AG08395 (cell line): Measurements from ENCODE around the gene SMC1B.
"Not testable (repeated sequence)": the region's sequence is repeated elsewhere in the genome, so short reads cannot be mapped to it uniquely, and the experiment has no call there.

Experiments used
- DNase-seq: peaks from one replicate; pipeline ENCODE4 v3.0.0; 2012; ENCODE audit warnings: mixed read lengths, low spot score

The SMC1B gene

GRCh38 chr22:45421349-45422055 is 8.1 kb upstream of the SMC1B start:
- DNase-seq = no peak

GRCh38 chr22:45420539-45420938 is 7.1 kb upstream of the SMC1B start:
- no peak for DNase-seq

GRCh38 chr22:45420011-45420410 is 6.6 kb upstream of the SMC1B start:
- no peak for DNase-seq

- DNase-seq = no peak
Measured at GRCh38 chr22:45418770-45419138, 5.4 kb upstream of the SMC1B start.

DNA sequence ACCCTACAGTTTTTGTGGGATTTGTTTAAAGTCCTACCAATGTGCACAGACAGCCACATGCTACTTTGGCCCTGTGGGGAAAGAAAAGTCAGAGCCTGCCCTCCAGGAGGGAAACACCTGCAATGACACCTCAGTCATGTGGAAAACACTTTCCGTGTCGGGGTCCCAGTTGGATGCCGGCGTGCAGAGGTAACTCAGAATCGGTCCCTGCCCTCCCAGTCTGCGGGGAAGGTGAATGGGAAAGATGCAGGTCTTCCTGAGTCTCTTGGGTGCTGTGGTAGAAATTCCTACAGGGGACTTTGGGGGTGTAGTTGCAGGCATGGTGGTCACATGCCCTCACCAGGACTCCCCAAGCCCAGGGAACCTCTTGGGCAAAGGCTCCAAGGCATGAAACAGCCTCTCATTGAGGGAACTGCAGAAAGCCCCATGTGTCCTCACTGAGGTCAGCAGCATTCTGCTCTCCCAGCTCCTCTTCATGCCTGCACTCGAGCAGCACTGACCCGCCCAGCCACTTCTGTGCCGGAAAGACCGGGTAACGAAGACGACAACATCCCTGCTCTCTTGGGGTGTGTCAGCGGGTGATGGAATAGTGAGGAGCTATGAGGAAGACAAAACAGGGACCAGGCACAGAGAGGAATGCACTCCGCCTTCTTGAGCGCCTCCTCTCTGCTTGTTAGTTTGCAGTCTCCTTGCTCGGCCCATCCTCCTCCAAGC is 4.8 kb upstream of the SMC1B start:
- DNase-seq = no peak

- no peak for DNase-seq
Measured at GRCh38 chr22:45413013-45413367, 409 bp downstream of the SMC1B start.

DNA sequence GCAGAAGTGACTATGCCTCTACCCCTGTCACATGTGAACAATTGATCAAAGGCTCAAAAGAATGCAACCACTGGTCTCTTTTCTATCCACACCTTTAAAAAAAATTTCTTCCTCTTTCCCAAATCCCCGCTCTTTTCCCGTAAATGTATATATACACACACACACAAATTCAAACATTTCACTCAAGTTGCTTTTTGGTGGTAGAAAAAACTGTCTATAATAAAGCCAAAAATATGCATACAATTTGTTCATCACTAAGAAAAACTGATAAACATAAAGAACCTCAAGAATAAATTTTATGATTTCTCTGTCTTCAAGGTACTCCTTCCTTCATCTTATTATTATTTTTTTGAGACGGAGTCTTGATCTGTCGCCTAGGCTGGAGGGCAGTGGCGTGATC is 5.6 kb downstream of the SMC1B start:
- no peak for DNase-seq

DNA sequence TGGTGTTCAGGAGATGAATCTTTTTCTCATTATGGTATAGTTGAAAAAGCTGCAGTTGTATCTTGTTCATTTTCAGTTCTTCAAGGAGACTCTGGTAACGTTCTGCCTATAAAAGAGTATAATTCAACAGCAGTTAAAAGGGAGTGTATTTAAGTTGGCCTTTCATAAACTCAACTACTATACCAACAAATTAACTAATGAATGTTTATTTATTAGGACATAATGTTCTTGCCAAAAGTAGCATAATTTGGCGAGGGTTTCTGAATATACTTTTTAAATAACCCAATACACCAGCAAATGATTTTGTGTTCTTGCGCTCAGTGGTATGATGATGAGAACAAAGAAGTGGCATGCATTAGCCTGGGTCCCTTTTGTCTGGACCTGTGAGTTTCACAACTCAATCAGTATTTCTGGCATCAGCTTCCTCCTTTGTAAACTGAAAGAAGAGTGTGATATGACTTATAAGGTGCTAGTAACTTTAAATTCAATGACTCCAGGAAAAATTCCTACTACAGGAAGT is 10.9 kb downstream of the SMC1B start:
- DNase-seq = no peak

DNA sequence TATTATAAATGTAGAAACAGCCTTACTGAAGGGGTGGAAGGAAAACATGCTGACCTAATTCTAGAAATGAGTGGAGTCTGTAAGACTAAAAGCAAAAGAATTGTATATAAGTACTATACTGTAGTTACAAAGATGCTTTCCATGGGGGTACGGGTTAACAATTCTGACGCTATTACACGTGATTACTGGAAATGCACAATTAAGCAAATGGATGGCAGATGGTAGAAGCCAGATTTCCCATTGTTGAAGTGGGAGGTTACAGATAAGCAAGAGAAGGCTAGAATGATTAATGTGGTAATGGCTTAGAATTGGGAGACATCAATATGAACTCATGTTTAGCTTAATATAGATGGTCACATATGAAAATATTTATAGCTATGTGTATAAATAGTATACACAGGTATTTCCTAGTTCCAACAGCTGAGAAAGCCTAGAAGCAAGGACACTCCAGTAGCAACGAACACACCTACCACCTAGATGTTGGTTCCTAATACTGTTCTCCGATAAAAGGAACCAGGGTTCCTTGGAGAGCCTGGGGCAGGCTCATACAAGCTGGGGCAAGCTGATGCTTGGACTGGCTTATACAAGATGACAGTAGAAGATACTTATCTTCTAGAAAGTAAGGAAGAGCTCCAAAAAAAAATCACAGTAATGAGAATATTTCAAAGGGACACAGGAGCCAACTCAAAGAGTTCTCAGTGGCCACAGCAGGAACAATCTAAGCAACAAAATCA is 13.5 kb downstream of the SMC1B start:
- no peak for DNase-seq

DNA sequence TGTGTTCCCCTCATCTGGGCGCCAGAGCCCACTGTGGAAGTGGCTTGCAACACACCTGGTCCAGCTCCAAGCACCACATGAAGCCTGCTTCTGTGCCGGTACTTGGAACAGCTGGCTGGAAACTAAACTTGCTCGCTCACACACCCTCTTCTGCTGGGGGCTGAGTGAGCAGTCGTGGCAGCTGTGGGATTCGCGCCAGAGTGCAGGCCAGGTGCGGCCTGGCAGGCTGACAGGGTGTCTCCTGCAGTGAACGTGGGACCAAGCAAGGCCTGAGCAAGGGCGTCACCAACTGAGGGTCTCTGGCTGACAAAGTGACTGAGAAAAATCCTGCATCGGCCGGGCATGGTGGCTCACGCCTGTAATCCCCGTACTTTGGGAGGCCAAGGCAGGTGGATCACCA is 15.2 kb downstream of the SMC1B start:
- no peak for DNase-seq

DNA sequence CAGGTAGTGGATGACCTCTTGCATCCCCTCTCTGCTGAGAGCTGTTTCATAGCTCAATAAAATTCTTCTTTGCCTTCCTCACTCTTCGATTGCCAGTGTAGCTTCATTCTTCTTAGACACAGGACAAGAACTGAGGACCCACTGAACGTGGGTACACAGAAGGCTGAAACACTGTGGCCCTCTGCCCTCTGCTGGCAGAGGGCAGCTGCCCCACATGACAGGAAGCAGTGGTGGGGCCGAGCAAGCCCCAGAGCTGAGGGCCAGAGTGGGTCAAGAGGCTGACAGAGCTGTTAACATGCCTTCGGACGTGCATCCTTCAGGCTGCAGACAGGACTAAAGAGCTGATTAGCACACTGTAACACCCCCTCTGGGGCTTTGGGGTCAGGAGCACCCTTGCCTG is 15.6 kb downstream of the SMC1B start:
- no peak for DNase-seq

GRCh38 chr22:45389546-45389945 is 23.9 kb downstream of the SMC1B start:
- no peak for DNase-seq

- DNase-seq = no peak
Measured at GRCh38 chr22:45381348-45381747, 32.1 kb downstream of the SMC1B start.

- no peak for DNase-seq
Measured at GRCh38 chr22:45376703-45377102, 36.7 kb downstream of the SMC1B start.

- DNase-seq = no peak
Measured at GRCh38 chr22:45376009-45376408, 37.4 kb downstream of the SMC1B start.

GRCh38 chr22:45373592-45373991 is 39.8 kb downstream of the SMC1B start:
- DNase-seq = not testable (repeated sequence)

DNA sequence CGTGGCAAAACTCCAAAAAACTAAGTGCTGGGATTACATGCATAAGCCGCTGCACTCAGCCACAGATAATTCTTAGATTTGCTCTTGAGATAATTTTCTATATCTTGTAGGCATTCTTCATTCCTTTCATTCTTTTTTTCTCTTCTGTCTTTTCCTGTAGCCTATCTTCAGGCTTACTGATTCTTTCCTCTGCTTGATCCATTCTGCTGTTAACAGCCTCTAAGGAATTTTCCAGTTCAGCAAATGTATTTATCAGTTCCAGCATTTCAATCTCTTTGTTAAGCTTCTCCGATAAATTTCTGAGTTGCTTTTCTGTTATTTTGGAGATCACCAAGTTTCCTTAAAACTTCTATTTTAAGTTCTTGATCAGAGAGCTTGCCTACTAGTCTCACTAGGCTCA is 46.7 kb downstream of the SMC1B start:
- DNase-seq = no peak

DNA sequence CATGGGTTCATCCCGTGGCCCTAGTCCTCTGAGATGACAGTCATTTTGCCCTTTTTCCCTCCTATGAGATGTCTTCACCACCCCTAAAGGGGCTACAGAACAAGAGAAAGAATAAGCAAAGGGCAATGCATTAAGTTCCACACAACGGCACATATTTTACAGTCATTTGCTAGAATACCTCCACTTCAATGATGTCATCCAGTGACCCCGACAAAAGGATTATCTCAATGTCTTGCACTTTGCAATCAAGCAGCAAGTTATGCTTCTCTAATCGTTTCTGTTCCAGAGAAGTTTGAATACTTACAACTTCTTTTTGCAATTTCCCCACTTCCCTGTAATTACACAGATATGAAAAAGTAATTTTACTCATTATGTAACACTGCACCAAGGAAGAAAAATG is 53.8 kb downstream of the SMC1B start:
- DNase-seq = no peak

DNA sequence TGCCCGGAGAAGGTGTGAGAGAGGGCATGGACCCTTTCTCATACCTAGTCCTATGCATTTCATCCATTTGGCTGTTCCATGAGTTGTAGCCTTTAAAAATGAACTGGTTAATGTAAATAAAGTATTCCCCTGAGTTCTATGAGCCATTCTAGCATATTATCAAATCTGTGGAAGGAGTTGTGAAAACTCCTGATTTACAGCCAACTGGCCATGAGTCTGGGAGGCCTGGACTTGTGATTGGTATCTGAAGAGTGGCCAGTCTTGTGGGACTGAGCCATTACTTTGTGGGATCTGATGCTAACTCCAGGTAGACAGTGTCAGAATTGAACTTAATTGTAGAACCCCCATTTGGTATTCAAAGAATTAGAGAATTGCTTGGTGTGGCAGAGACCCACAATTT is 55.3 kb downstream of the SMC1B start:
- DNase-seq = no peak

DNA sequence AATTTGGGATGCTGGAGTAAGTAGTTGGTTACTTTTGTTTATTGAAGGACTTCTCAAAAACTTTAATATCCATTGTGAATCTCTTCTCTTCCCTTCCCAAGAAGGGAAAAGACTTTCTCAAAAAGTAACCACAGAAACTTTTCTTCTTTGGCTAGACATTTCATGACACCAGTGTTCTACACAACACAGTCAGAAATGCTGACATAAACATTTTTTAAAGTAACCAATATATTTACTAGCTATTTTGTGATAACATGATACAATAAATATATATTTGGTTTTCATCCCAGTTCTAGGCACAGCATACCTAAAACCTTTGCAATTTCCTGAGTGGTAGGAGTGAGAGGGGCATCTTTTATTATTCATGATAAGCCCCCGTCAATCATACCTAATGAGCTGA is 55.9 kb downstream of the SMC1B start:
- no peak for DNase-seq

DNA sequence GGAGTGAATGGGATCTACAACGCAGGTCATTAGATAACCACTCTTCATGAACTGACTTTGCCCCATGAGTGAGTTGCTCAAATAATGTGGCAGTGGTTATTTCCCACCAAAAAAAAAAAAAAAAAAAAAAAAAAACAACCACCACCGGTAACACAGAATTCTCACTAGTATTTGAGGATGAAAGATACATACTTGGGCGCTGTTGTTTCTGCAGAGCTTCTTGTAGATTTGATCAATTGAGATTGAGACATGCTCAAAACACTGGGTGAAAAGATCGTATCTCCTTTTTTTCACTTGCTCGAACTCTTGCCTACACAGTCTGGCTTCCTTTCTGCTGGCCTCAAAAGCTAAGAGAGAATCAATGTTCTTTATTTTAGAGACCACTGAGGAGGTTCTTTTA is 59.6 kb downstream of the SMC1B start:
- DNase-seq = no peak

GRCh38 chr22:45352757-45353156 is 60.6 kb downstream of the SMC1B start:
- DNase-seq = not testable (repeated sequence)

- no peak for DNase-seq
Measured at GRCh38 chr22:45351956-45352355, 61.4 kb downstream of the SMC1B start.
